GM18508 (cell line): Measurements from ENCODE around the gene DNAJC4.

Experiments used
- ATAC-seq: cut with Tn5 transposase; IDR thresholded peaks from one replicate; pipeline ENCODE4 v1.9.1; 2021; ENCODE audit warnings: moderate number of reproducible peaks; ENCODE audit not compliant: insufficient read depth, unreplicated experiment

Gene DNAJC4

GRCh38 chr11:64255135-64256128, 25.1 kb downstream of the DNAJC4 start:
- ATAC-seq, result no peak

DNA sequence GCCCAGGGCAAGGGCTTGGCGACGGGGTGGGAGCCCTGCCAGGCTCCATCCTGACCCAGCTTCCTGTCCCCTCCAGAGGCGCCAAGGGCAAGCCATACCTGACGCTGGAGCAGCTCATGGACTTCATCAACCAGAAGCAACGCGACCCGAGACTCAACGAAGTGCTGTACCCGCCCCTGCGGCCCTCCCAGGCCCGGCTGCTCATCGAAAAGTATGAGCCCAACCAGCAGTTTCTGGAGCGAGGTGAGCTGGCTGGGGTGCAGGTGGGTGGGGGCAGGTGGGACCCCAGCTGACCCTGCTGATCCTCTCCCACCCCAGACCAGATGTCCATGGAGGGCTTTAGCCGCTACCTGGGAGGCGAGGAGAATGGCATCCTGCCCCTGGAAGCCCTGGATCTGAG, 26.0 kb downstream of the DNAJC4 start:
- ATAC-seq, result no peak

GRCh38 chr11:64258356-64258755, 28.0 kb downstream of the DNAJC4 start:
- ATAC-seq, result no peak

GRCh38 chr11:64258946-64259532, 28.7 kb downstream of the DNAJC4 start:
- ATAC-seq, result no peak

DNA sequence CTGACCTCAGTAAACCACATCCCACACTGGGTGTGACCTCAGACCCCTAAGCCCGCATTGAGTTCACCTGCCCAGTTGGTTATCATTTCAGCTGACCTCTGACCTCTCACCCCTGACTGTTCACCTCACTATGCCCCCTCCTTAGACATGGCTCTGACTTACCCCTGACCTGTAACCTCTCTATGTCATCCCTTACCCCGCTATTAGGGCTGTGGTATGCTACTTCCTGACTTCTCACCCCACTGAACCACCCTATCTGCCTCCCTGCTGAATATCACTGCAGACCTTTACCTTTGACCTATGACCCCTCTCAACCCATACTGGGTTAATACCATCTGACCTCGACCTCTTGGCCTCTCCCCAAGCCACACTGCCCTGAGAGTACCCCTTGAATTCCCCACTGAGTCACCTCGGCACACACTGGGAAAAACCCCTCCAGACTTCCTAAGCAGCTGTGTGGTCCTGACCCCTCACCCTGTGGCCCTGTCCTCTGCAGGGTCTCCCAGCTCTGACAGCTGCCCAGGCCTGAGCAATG, 29.3 kb downstream of the DNAJC4 start:
- no peak for ATAC-seq

DNA sequence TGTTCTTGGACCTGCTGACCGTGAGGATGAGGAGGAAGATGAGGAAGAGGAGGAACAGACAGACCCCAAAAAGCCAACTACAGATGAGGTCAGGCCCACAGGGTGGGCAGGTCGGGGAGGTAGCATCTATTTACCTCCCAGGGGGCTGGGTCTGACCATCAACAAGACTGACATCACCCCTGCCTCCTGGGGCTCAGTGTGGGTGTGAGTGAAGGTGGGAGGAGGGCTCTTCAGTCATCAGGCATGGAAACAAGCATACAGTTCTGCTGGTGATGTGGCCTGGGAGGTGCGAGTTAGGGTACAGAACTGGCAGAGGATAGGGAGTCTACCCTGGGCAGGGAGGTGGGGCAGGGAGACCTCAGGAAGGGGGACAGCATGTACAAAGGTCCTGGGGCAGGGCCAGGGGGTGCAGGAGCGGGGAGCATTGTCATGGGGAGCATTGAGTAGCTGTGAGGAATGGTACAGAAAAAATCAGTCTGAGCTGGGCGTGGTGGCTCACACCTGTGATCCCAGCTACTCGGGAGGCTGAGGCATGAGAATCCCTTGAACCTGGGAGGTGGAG, 29.9 kb downstream of the DNAJC4 start:
- ATAC-seq, result no peak

- no peak for ATAC-seq
Measured at GRCh38 chr11:64261556-64262080, 31.3 kb downstream of the DNAJC4 start.

GRCh38 chr11:64262271-64263002, 32.1 kb downstream of the DNAJC4 start:
- ATAC-seq, result no peak

- no peak for ATAC-seq
Measured at GRCh38 chr11:64263021-64263946, 32.9 kb downstream of the DNAJC4 start.

DNA sequence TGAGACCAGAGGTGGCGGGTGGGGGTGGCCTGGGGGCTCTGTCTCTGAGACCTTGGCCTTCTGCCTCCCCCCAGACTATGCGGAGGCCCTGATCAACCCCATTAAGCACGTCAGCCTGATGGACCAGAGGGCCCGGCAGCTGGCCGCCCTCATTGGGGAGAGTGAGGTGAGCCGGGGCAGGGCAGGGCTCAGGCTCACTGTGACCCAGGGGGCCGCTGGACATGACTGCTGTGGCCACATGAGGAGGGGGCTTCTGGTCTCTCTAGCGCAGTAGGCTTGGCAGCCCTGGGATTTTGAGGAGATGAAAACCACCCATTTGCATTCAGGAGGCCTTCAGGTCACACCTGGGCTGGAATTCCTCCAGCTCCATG, 33.6 kb downstream of the DNAJC4 start:
- ATAC-seq, result no peak

GRCh38 chr11:64264371-64264852, 34.1 kb downstream of the DNAJC4 start:
- ATAC-seq, result no peak

- ATAC-seq, result no peak
Measured at GRCh38 chr11:64265176-64266160, 35.1 kb downstream of the DNAJC4 start.

DNA sequence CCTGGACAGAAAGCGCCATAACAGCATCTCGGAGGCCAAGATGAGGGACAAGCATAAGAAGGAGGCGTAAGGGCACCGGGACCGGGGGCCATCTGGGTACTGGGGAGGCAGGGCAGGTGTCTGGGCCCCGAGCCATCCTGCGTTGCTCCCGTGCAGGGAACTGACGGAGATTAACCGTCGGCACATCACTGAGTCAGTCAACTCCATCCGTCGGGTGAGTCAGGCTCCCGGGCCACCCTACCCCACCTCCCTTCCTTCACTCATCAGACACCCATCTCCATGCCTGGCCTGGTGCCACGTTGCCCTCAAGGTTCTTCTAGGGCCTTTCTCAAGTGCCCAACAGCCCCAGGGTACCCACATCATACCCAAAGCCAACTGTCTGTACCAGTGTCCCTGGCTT, 36.0 kb downstream of the DNAJC4 start:
- ATAC-seq, result no peak

- ATAC-seq, result no peak
Measured at GRCh38 chr11:64267207-64267945, 37.0 kb downstream of the DNAJC4 start.

DNA sequence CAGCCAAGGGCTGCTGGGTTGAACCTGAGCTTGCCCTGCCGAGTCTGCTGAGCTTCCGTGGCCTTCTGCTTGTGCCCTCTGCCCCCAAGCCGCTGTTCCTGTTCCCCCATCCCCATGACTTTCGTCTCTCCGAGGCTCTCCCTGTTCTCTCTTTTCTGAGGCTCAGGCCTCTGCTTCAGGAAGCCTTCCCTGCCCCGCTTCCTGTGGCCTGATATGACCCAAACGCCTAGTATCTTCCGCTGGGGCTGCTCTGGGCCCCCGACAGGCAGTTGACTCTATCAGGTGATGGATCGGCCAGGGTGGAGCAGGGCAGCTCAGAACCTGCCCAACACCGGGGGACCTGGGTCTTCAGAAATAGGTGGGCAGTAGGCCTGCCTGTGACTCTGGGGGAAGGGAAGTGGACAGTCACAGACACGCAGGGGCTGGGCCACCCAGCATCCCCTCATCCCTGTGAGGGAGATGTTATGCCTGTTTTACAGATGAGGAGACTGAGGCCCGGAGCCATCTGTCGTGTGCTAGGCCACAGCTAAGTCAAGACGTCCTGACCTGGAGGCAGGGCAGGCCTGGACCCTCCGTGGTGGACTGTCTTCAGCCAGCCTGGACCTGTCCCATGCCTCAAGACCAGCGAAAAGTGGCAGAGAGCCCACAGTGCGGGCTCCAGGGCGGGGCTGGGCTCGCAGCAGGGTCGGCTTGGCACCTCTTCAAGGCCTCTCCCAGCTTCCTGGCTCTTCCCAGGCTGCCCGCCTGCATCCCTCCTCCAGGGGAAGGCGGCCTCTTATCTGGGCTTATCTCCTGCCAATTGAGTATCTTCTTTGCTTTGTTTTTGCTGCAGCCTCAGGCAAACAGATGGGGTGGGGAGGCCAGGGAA, 37.9 kb downstream of the DNAJC4 start:
- ATAC-seq, result no peak

DNA sequence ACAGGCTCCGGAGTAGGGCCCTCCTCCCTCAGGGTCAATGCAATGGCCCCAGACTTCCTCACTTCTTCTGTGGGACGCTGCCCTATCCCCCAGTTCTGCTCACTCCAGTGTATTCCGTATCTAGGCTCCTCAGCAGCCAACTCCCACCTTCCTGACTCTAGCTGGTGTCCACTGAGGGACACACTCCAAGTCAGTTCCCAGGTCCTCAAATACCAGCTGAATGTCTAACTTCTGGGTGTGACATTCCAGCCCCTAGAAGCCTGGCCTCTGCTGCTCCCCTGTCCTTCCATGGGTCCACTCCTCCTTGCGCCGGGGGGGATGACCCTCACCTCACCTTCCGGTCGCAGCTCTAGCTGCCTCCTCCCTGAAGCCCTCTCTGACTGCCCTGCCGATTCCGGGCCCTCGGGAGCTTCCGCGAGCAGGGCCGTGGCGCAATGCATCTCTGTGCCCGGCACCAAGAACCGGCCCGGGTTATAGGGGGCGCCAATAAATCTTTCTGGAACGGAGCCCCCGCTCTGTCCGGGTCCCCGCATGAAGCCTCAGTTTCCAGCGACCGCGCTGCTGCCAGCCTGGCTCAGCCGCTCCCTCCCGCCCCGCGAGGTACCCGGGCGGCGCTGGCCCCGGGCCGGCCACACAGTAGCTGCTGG, 38.7 kb downstream of the DNAJC4 start:
- peak; percentile 10 for ATAC-seq
